ENCODE results near the gene CADM2.

DNA sequence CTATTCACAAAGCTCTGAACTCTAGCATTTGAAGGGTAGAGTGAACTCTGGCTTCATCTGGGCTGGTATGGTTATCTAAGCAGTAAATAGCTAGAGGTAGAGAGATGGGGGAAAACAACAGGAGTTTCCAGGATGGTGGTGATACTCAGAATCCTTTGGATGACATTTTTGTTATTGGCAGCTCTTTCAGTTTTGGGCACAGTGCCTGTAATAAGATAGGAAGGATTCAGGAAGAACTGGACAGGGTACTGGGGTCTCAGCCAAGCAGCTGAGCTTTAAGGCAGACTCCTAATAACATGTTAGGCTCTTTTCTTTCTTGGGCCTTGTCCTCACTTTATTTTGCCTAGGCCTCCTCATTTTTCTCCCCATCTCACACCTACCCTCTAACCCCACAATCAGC lies 338.5 kb downstream of the CADM2 start:
- TF ChIP-seq EZH2 (IDR thresholded peaks at IDR 0.05; ENCODE audit: insufficient read depth, poor library complexity, severe bottlenecking) (no peak), EZH2phosphoT487 (IDR thresholded peaks at IDR 0.05; ENCODE audit: insufficient read depth, low read depth) (no peak)
